Measurements from ENCODE around the gene FRYL. TPM values are rescaled to one million over a fixed set of nuclear protein-coding genes. Genes with fewer than 3 reads are reported as not detected.
"Not testable (repeated sequence)": the region's sequence is repeated elsewhere in the genome, so short reads cannot be mapped to it uniquely, and the experiment has no call there.

Gene FRYL
- total RNA-seq, 4 donors from 2014 or later, result 51.1 to 96.5 (median 70.6) TPM

- no peak for DNase-seq (ENCODE audit: low spot score in 2 of 2)
- TF ChIP-seq POLR2A (IDR thresholded peaks at IDR 0.05), result no peak
- no peak for TF ChIP-seq CTCF (IDR thresholded peaks at IDR 0.05)
- 63 to 73% methylated on average over 1 of the region's 1 CpG for WGBS, 2 donors
- H3K4me3 ChIP-seq (ENCODE audit: low read depth, poor library complexity, severe bottlenecking), result no peak overlapping the region
- intact Hi-C loops (cut with DNase I; ENCODE audit: low total_unique reads), result no loop called here
These were observed 309.9 kb downstream of the FRYL start for GRCh38 chr4:48470137-48470536.

GRCh38 chr4:48467891-48468290 is 312.2 kb downstream of the FRYL start:
- 52 to 66% methylated on average over 5 of the region's 5 CpGs for WGBS, 2 donors
- no peak for DNase-seq (ENCODE audit: low spot score in 2 of 2)
- H3K4me3 ChIP-seq (ENCODE audit: low read depth, poor library complexity, severe bottlenecking), result no peak overlapping the region
- TF ChIP-seq CTCF (IDR thresholded peaks at IDR 0.05), result no peak
- no peak for TF ChIP-seq POLR2A (IDR thresholded peaks at IDR 0.05)
- intact Hi-C loops (cut with DNase I; ENCODE audit: low total_unique reads), result no loop called here

- DNase-seq (ENCODE audit: low spot score in 2 of 2), result no peak
- TF ChIP-seq CTCF (IDR thresholded peaks at IDR 0.05), result no peak
- no peak for TF ChIP-seq POLR2A (IDR thresholded peaks at IDR 0.05)
- no peak overlapping the region for H3K4me3 ChIP-seq (ENCODE audit: low read depth, poor library complexity, severe bottlenecking)
- intact Hi-C loops (cut with DNase I; ENCODE audit: low total_unique reads), result no loop called here
- 60 to 70% methylated on average over 2 of the region's 2 CpGs for WGBS, 2 donors
These were observed 312.6 kb downstream of the FRYL start for GRCh38 chr4:48467442-48467841.

GRCh38 chr4:48462363-48462762 is 317.7 kb downstream of the FRYL start:
- TF ChIP-seq CTCF (IDR thresholded peaks at IDR 0.05), result no peak
- intact Hi-C loops (cut with DNase I; ENCODE audit: low total_unique reads), result no loop called here
- no peak overlapping the region for H3K4me3 ChIP-seq (ENCODE audit: low read depth, poor library complexity, severe bottlenecking)
- 18 to 19% methylated on average over 5 of the region's 5 CpGs for WGBS, 2 donors
- no peak for DNase-seq (ENCODE audit: low spot score in 2 of 2)

DNA sequence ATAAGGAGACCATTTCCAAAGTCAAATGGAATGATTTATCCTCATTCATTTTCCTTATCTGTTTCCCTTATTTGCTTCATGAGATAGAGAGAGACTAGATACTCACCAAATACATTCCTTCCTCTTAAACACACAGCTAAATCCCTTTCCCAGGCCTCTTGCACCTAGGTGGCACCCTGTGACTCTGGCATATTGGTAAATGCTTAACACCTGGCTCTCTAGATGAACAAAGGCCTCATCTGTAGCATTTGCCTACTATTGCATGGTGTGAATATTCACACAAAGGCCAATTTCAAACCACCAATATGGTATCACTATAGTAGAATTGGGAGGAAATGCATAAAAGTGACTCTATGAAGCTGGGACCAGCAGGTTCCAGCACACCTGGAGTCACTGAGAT is 319.1 kb downstream of the FRYL start:
- intact Hi-C loops (cut with DNase I; ENCODE audit: low total_unique reads), result no loop called here
- TF ChIP-seq CTCF (IDR thresholded peaks at IDR 0.05) (no peak), POLR2A (IDR thresholded peaks at IDR 0.05) (no peak)
- H3K4me3 ChIP-seq (ENCODE audit: low read depth, poor library complexity, severe bottlenecking), result no peak overlapping the region
- DNase-seq (ENCODE audit: low spot score in 2 of 2), result no peak

- H3K4me3 ChIP-seq (ENCODE audit: low read depth, poor library complexity, severe bottlenecking), result no peak overlapping the region
- intact Hi-C loops (cut with DNase I; ENCODE audit: low total_unique reads), result no loop called here
- WGBS, 2 donors, result 91 to 100% methylated on average over 2 of the region's 2 CpGs
- DNase-seq (ENCODE audit: low spot score in 2 of 2), result no peak
- TF ChIP-seq CTCF (IDR thresholded peaks at IDR 0.05), result no peak
- TF ChIP-seq POLR2A (IDR thresholded peaks at IDR 0.05), result no peak
These were observed 325.5 kb downstream of the FRYL start for GRCh38 chr4:48454591-48454990.

DNA sequence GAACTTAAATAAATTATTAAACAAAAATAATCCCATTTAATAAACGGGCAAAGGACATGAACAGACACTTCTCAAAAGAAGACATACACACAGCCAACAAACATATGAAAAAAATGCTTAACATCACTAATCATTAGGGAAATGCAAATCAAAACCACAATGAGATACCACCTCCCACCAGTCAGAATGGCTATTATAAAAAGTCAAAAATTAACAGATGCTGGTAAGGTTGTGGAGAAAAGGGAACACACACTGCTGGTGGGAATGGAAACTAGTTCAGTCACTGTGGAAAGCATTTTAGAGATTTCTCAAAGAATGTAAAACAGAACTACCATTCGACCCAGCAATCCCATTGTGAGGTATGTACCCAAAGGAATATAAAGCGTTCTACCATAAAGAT is 328.4 kb downstream of the FRYL start:
- 91 to 93% methylated on average over 3 of the region's 3 CpGs for WGBS, 2 donors
- intact Hi-C loops (cut with DNase I; ENCODE audit: low total_unique reads); DNase-seq (ENCODE audit: low spot score in 2 of 2): not testable (repeated sequence)

More for the DNA sequence above, 328.4 kb downstream of the FRYL start:
- not testable (repeated sequence) for H3K4me3 ChIP-seq (ENCODE audit: low read depth, poor library complexity, severe bottlenecking)

All from lower leg skin (tissue), 4 donors.